ENCODE measurements around the gene CD6.
A peak's percentile ranks its signal among the peaks of the same experiment; 100 is the strongest.

Gene CD6

DNA sequence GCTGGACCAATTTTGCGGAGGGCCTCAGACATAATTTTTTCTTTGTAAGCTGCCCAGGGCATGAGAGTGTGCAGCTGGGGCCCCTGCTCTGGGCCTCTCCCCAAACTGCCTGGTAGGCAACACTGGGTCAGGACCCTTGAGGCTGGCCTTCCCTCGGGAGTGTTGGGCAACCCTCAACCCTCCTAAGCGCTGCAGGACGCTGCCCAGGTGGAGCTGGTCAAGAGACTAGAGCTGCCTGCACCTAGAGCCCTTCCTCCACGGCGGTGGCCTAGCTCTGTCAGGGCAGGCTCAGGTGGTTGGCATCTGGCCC, 47.7 kb upstream of the CD6 start:
- peak overlapping the region; percentile 51 for H2AK5ac ChIP-seq (ENCODE audit: low read depth, low read length)
- peak overlapping the region; percentile 53 for H3K9ac ChIP-seq (ENCODE audit: low read depth, low read length, poor library complexity)
- H3K4me3 ChIP-seq (ENCODE audit: low read length in 2 of 2): peak overlapping the region; percentile 1 to 57
- peak overlapping the region; percentile 77 for H3K18ac ChIP-seq (ENCODE audit: low read length)
- peak overlapping the region; percentile 13 for H3K14ac ChIP-seq (ENCODE audit: low read length)
- no peaks in the 10 kb centered on the region for H3K27me3 ChIP-seq (ENCODE audit: control insufficient read depth in 3 of 3, insufficient read depth in 3 of 3, low read depth in 1 of 3, low read length in 3 of 3)
- H2BK12ac ChIP-seq (ENCODE audit: low read length): peak overlapping the region; percentile 4
- H3K27ac ChIP-seq (replicated peaks; ENCODE audit: low read length): no peak overlapping the region
- H2BK120ac ChIP-seq (ENCODE audit: low read depth, low read length): peak overlapping the region; percentile 49
- peak overlapping the region; percentile 7 for H2BK15ac ChIP-seq (ENCODE audit: low read length)
- no peak overlapping the region for H4K8ac ChIP-seq (ENCODE audit: low read depth, low read length)
- peak overlapping the region; percentile 63 for H3K4me2 ChIP-seq (ENCODE audit: insufficient read depth, low read length, poor library complexity, severe bottlenecking)
- DNase-seq (ENCODE audit: low spot score): no peak
- no peak overlapping the region for H3K4ac ChIP-seq (ENCODE audit: low read length)
- H2AFZ ChIP-seq (ENCODE audit: low read length): peak overlapping the region; percentile 90
- H3K79me1 ChIP-seq (ENCODE audit: low read depth, low read length): peaks cover 9% of the 10 kb centered on the region
- no peak overlapping the region for H4K91ac ChIP-seq (ENCODE audit: low read depth, low read length, poor library complexity)
- WGBS, 2 donors (ENCODE audit: extremely low coverage in 2 of 2, insufficient read length in 2 of 2, insufficient replicate concordance in 1 of 2): no CpG with 5 or more reads among the region's 6 CpGs
- H2BK5ac ChIP-seq (ENCODE audit: low read length): peak overlapping the region; percentile 77
- H3K4me1 ChIP-seq (ENCODE audit: control insufficient read depth in 2 of 2, insufficient read depth in 1 of 2, low read depth in 1 of 2, low read length in 2 of 2): peaks cover 11 to 15% of the 10 kb centered on the region in 2 donors
- no peaks in the 10 kb centered on the region for H3K9me3 ChIP-seq (replicated peaks in 1 of 2; ENCODE audit: control insufficient read depth in 2 of 2, insufficient read depth in 1 of 2, low read depth in 1 of 2, low read length in 2 of 2)
- H3K36me3 ChIP-seq (replicated peaks in 1 of 2; ENCODE audit: control insufficient read depth in 2 of 2, insufficient read depth in 2 of 2, low read length in 2 of 2): peaks cover 44 to 73% of the 10 kb centered on the region in 2 donors
- no peak overlapping the region for H3K23ac ChIP-seq (ENCODE audit: low read depth, low read length, poor library complexity)

- Histone ChIP-seq H3K9ac (ENCODE audit: low read depth, low read length, poor library complexity) (peak within 1 kb of the TSS; percentile 94), H3K18ac (ENCODE audit: low read length) (peak within 1 kb of the TSS; percentile 96), H2AFZ (ENCODE audit: low read length) (peak within 1 kb of the TSS; percentile 90), H3K27ac (replicated peaks; ENCODE audit: low read length) (no peak within 1 kb of the TSS), H3K9me3 (replicated peaks in 1 of 2; ENCODE audit: control insufficient read depth in 2 of 2, insufficient read depth in 1 of 2, low read depth in 1 of 2, low read length in 2 of 2) (no peaks in the 10 kb centered on the region), H3K4me3 (ENCODE audit: low read length in 2 of 2) (peak within 1 kb of the TSS; percentile 57 to 96), H2AK5ac (ENCODE audit: low read depth, low read length) (peak within 1 kb of the TSS; percentile 83), H3K4ac (ENCODE audit: low read length) (no peak within 1 kb of the TSS), H3K36me3 (replicated peaks in 1 of 2; ENCODE audit: control insufficient read depth in 2 of 2, insufficient read depth in 2 of 2, low read length in 2 of 2) (peaks cover 49 to 73% of the 10 kb centered on the region in 2 donors), H4K8ac (ENCODE audit: low read depth, low read length) (peak within 1 kb of the TSS; percentile 67), H4K91ac (ENCODE audit: low read depth, low read length, poor library complexity) (no peak within 1 kb of the TSS), H2BK15ac (ENCODE audit: low read length) (peak within 1 kb of the TSS; percentile 70), H3K4me2 (ENCODE audit: insufficient read depth, low read length, poor library complexity, severe bottlenecking) (peak within 1 kb of the TSS; percentile 97), H2BK120ac (ENCODE audit: low read depth, low read length) (peak within 1 kb of the TSS; percentile 49), H3K23ac (ENCODE audit: low read depth, low read length, poor library complexity) (peak within 1 kb of the TSS; percentile 47), H3K27me3 (ENCODE audit: control insufficient read depth in 3 of 3, insufficient read depth in 3 of 3, low read depth in 1 of 3, low read length in 3 of 3) (no peaks in the 10 kb centered on the region), H3K14ac (ENCODE audit: low read length) (peak within 1 kb of the TSS; percentile 75), H2BK12ac (ENCODE audit: low read length) (peak within 1 kb of the TSS; percentile 75), H3K79me1 (ENCODE audit: low read depth, low read length) (peaks cover 9% of the 10 kb centered on the region), H3K4me1 (ENCODE audit: control insufficient read depth in 2 of 2, insufficient read depth in 1 of 2, low read depth in 1 of 2, low read length in 2 of 2) (peaks cover 11 to 15% of the 10 kb centered on the region in 2 donors), H2BK5ac (ENCODE audit: low read length) (peak within 1 kb of the TSS; percentile 77)
- peak; percentile 63 for DNase-seq (ENCODE audit: low spot score)
- WGBS, 2 donors (ENCODE audit: extremely low coverage in 2 of 2, insufficient read length in 2 of 2, insufficient replicate concordance in 1 of 2): no CpG with 5 or more reads among the region's 69 CpGs
Measured at GRCh38 chr11:60924110-60924905, 47.2 kb upstream of the CD6 start, which contains the start of gene TMEM132A. TMEM132A (plus strand) TSS chr11:60924460; CDS start chr11:60924634, 174 bp downstream.

GRCh38 chr11:60924906-60925853, 46.3 kb upstream of the CD6 start:
- H2BK12ac ChIP-seq (ENCODE audit: low read length): no peak overlapping the region
- H3K23ac ChIP-seq (ENCODE audit: low read depth, low read length, poor library complexity): peak overlapping the region; percentile 47
- H4K91ac ChIP-seq (ENCODE audit: low read depth, low read length, poor library complexity): no peak overlapping the region
- H3K4me2 ChIP-seq (ENCODE audit: insufficient read depth, low read length, poor library complexity, severe bottlenecking): peak overlapping the region; percentile 97
- DNase-seq (ENCODE audit: low spot score): no peak
- peak overlapping the region; percentile 70 for H2BK15ac ChIP-seq (ENCODE audit: low read length)
- no peak overlapping the region for H4K8ac ChIP-seq (ENCODE audit: low read depth, low read length)
- H3K18ac ChIP-seq (ENCODE audit: low read length): peak overlapping the region; percentile 96
- peak overlapping the region; percentile 75 for H3K14ac ChIP-seq (ENCODE audit: low read length)
- peak overlapping the region; percentile 57 to 96 for H3K4me3 ChIP-seq (ENCODE audit: low read length in 2 of 2)
- H3K9ac ChIP-seq (ENCODE audit: low read depth, low read length, poor library complexity): peak overlapping the region; percentile 94
- WGBS, 2 donors (ENCODE audit: extremely low coverage in 2 of 2, insufficient read length in 2 of 2, insufficient replicate concordance in 1 of 2): no CpG with 5 or more reads among the region's 35 CpGs
- H2AK5ac ChIP-seq (ENCODE audit: low read depth, low read length): peak overlapping the region; percentile 83
- peak overlapping the region; percentile 90 for H2AFZ ChIP-seq (ENCODE audit: low read length)
- no peak overlapping the region for H3K4ac ChIP-seq (ENCODE audit: low read length)
- peak overlapping the region; percentile 77 for H2BK5ac ChIP-seq (ENCODE audit: low read length)
- no peak overlapping the region for H3K27ac ChIP-seq (replicated peaks; ENCODE audit: low read length)
- H2BK120ac ChIP-seq (ENCODE audit: low read depth, low read length): no peak overlapping the region
- H3K36me3 ChIP-seq (replicated peaks in 1 of 2; ENCODE audit: control insufficient read depth in 2 of 2, insufficient read depth in 2 of 2, low read length in 2 of 2): peaks cover 49 to 73% of the 10 kb centered on the region in 2 donors
- no peaks in the 10 kb centered on the region for H3K27me3 ChIP-seq (ENCODE audit: control insufficient read depth in 3 of 3, insufficient read depth in 3 of 3, low read depth in 1 of 3, low read length in 3 of 3)
- H3K79me1 ChIP-seq (ENCODE audit: low read depth, low read length): peaks cover 9% of the 10 kb centered on the region
- peaks cover 11 to 15% of the 10 kb centered on the region in 2 donors for H3K4me1 ChIP-seq (ENCODE audit: control insufficient read depth in 2 of 2, insufficient read depth in 1 of 2, low read depth in 1 of 2, low read length in 2 of 2)
- no peaks in the 10 kb centered on the region for H3K9me3 ChIP-seq (replicated peaks in 1 of 2; ENCODE audit: control insufficient read depth in 2 of 2, insufficient read depth in 1 of 2, low read depth in 1 of 2, low read length in 2 of 2)

Measured in neuronal stem cell (in vitro differentiated cells).